ENCODE results near the gene VAV2. TPM values are rescaled to one million over a fixed set of nuclear protein-coding genes. Genes with fewer than 3 reads are reported as not detected.

The VAV2 gene
- total RNA-seq, 1 experiment from 2014 or later, result 10.3 TPM

- DNase-seq (ENCODE audit: low read depth), result no peak
These were observed 155.9 kb downstream of the VAV2 start for GRCh38 chr9:133836001-133836758.

DNA sequence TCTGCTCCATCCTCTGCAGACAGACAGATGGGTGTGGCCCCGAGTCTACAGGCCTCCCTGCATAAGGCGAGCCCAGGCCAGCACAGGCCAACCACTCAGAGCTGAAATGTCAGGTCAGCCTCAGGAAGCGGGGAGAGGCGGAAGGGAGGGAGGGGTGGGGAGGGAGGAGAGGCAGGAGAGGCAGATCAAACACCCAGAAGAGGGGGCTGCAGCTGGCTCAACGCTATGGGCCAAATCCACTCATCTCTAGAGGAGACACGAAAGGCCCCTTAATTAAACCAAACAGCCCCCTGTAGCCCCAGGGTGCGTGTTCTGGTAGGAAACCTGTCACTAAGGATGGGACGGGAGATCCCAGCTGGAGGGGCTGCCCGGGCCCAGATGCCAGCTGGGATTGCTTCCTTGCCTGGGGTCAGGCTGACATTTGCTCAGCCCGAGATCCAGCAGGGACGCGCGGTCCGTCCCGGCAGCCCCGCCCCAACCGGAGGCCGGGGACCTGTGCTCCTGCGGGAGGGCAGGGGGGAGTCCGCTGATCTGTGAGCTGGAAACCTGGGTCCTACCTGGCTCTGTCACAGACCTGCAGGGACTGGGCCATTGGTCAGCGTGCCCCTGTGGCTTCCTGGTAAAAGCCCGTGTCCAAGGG lies 156.7 kb downstream of the VAV2 start:
- DNase-seq (ENCODE audit: low read depth), result no peak

GRCh38 chr9:133834080-133834976 lies 157.8 kb downstream of the VAV2 start:
- DNase-seq (ENCODE audit: low read depth), result no peak

DNA sequence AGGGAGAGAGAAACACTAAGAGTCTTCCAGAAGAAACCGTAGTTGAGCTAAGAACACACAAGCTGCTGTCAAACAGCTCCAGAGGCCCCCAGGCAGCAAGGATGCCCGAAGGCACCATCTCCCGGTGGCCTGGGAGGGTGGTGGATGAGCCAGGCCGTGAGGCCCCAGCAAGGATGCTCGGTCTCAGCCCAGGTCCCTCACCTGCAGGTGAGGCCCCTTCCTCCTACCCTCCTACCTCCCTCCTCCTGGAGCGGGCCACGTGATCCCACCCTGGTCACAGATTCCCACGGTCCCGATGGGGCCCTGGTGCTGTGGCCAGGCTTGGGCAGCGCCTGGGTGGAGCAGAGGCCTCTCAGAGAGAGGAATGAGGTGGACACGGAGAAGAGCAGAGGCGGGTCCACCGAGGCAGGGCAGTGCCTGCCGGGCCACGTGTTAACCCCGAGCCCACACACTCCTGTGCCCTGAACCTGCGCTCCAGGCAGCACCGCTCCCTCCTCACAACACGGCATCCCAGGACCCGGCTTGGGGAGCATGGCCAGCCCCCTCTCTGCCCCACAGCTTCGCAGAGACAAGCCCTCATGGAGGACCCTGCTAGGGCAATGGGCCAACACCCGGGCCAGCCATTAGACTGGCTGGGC lies 158.6 kb downstream of the VAV2 start:
- DNase-seq (ENCODE audit: low read depth), result no peak

- no peak for DNase-seq (ENCODE audit: low read depth)
These were observed 159.2 kb downstream of the VAV2 start for GRCh38 chr9:133832877-133833276.

GRCh38 chr9:133830711-133831110 lies 161.4 kb downstream of the VAV2 start:
- DNase-seq (ENCODE audit: low read depth), result no peak

DNA sequence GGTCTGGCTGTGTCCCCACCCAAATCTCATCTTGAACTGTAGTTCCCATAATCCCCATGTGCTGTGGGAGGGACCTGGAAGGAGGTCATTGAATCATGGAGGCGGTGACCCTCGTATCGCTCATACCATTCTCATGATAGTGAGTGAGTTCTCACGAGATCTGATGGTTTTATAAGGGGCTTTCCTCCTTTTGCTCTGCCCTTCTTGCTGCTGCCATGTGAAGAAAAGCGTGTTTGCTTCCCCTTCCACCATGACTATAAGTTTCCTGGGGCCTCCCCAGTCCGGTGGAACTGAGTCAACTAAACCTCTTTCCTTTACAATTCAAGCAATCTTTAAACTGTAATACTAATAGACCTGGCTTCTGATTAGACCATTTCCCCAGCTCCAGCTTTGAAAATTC lies 161.8 kb downstream of the VAV2 start:
- DNase-seq (ENCODE audit: low read depth), result no peak

- no peak for DNase-seq (ENCODE audit: low read depth)
These were observed 163.7 kb downstream of the VAV2 start for GRCh38 chr9:133828338-133828997.

DNA sequence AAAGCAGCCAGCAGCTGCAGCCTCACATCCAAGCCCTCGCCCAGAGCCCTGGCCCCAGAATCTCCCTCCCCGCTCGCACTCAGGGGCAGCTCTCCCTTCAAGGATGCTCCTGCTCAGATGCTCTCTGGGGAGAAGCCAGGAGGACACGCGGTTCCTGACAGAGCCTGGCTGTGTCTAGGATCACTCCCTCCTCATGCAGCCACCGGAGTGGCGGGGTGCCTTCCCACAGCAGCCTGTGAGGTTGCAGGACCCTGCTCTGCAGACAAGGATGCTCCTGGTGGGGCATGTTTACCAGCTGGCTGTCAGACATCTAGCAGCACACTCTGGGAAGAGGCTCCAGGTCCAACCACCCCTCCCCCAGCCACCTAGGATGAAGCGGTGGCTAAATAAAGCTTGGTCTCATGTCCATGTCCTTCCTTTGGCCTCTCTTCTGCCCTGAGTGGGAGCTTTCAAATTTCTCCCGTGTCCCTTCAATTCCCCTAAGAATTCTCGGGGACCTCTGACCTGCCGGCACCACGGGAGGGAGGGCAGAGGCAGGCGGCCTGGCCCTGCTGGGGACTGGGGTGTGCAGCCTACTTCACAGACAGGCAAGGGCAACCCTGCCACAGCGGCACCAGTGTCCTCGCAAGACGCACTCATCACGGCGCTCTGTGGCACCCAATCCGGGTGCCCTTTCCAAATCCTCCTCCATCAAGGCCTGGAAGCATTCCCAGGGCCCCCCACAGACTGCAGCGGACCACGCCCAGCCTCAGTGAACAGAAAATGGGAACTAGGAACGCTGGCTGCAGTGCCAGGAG lies 165.6 kb downstream of the VAV2 start:
- no peak for DNase-seq (ENCODE audit: low read depth)

- no peak for DNase-seq (ENCODE audit: low read depth)
These were observed 166.4 kb downstream of the VAV2 start for GRCh38 chr9:133825555-133826218.

DNA sequence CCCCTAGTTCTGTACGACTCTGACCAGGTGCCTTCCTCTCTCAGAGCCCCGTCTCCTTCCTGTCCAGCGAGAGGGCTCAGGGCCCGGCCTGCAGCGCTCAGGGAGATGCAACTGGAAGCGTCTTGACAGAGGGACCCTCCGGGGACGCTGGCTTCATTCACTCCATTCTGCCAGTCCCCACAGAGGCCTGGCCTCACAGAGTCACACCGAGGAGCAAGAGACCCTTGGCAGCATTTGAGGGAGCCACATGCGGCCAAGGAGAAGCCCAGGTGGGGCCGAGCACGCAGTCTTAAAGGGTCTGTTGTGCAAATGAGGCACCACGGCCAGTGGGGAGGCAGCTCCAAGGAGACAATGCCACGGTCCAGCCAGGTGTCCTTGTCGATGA lies 167.3 kb downstream of the VAV2 start:
- DNase-seq (ENCODE audit: low read depth), result no peak

GRCh38 chr9:133824106-133824801 lies 167.9 kb downstream of the VAV2 start:
- no peak for DNase-seq (ENCODE audit: low read depth)

DNA sequence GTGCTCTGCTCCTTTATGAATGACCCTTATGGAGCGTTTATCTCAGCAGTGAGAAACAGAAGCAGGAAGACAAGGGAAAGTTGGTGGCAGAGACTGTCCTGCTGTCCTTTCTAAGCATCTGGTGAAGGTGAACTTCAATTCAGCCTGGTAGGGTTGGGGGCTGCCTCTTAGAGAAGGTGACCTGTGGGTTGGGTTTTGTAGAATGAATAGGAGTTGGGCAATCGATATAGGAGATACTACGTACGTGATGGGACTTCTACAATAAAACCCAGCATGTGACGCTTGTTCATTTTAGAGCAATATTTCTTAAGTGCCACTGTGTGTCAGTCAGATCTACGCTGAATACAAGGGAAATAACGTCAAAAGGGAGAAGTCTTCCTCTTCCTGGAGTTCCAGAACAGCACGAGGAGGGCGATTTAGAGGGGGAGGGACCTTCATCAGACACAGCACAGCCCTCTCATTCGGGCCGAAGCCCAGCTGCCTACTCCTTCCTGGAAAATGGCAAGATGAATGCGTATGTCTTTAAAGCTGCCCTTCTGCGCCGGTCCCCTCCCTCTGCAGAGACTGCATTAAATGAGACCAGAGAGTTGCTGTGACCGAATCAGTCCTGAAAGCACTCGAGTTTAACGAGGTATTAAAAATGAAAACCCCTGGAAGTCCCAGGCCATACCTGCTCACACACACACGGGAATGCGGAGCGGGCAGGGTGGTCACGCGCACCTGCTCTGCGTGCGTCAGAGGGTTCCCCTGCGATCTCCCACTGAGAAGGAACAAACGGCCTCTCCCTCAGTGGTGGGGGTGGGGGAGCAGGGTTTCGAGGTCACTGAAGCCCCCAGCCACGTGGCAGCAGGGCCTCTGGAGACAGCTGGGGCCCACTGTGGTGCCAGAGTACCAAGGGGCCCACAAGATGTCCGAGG lies 168.7 kb downstream of the VAV2 start:
- DNase-seq (ENCODE audit: low read depth), result no peak

DNA sequence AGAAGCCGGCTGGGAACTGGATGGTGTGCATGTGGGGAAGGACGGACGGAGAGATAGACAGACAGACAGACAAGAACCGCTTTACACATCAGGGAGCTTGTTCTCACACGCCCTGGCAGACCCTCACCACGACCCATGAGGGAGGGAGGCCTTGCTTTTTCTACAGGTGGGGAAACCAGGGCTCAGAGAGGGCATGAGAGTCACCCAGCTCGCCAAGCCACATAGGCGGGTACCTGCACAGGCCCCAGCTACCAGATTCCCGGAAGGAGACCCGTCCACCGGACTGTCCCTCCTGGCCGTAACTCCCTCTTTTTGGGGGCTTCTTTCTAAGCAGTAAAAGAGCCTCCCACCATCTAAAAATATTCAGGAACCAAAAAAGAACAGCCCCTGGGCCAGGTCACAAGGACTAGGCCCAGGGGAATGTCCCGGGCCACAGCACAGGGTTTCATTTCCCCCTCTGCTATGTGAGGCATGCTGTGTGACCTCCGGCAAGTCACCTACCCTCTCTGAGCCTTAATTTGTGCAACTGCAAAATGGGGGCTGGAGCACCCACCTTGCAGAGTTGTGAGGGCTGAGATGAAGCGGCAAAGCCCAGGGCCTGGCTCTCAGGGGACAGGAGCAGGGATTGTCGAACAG lies 169.6 kb downstream of the VAV2 start:
- DNase-seq (ENCODE audit: low read depth), result no peak

- DNase-seq (ENCODE audit: low read depth), result no peak
These were observed 170.3 kb downstream of the VAV2 start for GRCh38 chr9:133821601-133822429.

- DNase-seq (ENCODE audit: low read depth), result no peak
These were observed 172.2 kb downstream of the VAV2 start for GRCh38 chr9:133819923-133820322.

- no peak for DNase-seq (ENCODE audit: low read depth)
These were observed 173.7 kb downstream of the VAV2 start for GRCh38 chr9:133818444-133818843.

Data from RPMI7951 (cell line).